Astrocyte of the spinal cord (primary cell): ENCODE results near the gene ACP7.

Experiments used
- DNase-seq: peaks from one replicate; pipeline ENCODE4 v3.0.0; 2011; ENCODE audit warnings: low read depth, low spot score
- H3K4me3 ChIP-seq: 2 replicates; pipeline ENCODE4 v1.5.1; 2011; ENCODE audit warnings: low read depth, mild to moderate bottlenecking, low read length, moderate library complexity
- in situ Hi-C: cut with HindIII; loops from 2 replicates; pipeline ENCODE4 v1.10.0; 2017; ENCODE audit warnings: low sequenced_read_pairs
- TF ChIP-seq, protein P1 (sequence below): IDR thresholded peaks from 2 replicates; pipeline ENCODE4 v1.5.1; 2012; ENCODE audit warnings: low read depth, mild to moderate bottlenecking, low read length, inconsistent platforms

The ACP7 gene

GRCh38 chr19:39157997-39158389 lies 73.8 kb downstream of the ACP7 start:
- TF ChIP-seq, protein P1, sequence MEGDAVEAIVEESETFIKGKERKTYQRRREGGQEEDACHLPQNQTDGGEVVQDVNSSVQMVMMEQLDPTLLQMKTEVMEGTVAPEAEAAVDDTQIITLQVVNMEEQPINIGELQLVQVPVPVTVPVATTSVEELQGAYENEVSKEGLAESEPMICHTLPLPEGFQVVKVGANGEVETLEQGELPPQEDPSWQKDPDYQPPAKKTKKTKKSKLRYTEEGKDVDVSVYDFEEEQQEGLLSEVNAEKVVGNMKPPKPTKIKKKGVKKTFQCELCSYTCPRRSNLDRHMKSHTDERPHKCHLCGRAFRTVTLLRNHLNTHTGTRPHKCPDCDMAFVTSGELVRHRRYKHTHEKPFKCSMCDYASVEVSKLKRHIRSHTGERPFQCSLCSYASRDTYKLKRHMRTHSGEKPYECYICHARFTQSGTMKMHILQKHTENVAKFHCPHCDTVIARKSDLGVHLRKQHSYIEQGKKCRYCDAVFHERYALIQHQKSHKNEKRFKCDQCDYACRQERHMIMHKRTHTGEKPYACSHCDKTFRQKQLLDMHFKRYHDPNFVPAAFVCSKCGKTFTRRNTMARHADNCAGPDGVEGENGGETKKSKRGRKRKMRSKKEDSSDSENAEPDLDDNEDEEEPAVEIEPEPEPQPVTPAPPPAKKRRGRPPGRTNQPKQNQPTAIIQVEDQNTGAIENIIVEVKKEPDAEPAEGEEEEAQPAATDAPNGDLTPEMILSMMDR = no peak
- no peak overlapping the region for H3K4me3 ChIP-seq
- DNase-seq = no peak
- in situ Hi-C loops = no loop called here

- in situ Hi-C loops = no loop called here
- TF ChIP-seq, protein P1 = no peak
- H3K4me3 ChIP-seq = no peak overlapping the region
- no peak for DNase-seq
Observed at GRCh38 chr19:39158646-39159260, 74.6 kb downstream of the ACP7 start.

GRCh38 chr19:39160523-39160861 lies 76.3 kb downstream of the ACP7 start:
- TF ChIP-seq, protein P1 = no peak
- DNase-seq = peak; percentile 53
- in situ Hi-C loops = no loop called here
- no peak overlapping the region for H3K4me3 ChIP-seq
